Chondrocyte (in vitro differentiated cells): ENCODE data around the gene SPACA4. TPM values are rescaled to one million over a fixed set of nuclear protein-coding genes. Genes with fewer than 3 reads are reported as not detected.

Experiments
- DNase-seq: peaks from one replicate; pipeline ENCODE4 v3.0.0; 2021; ENCODE audit warnings: mixed read lengths, low spot score
- H3K27ac Mint-ChIP-seq: one replicate; pipeline ENCODE4 v1.8.0; 2021; ENCODE audit warnings: mild to moderate bottlenecking, moderate library complexity, mixed read lengths; ENCODE audit not compliant: unreplicated experiment
- H3K27me3 Mint-ChIP-seq: 2 replicates; pipeline ENCODE4 v1.8.0; 2021; ENCODE audit warnings: low read depth, mixed read lengths
- H3K36me3 Mint-ChIP-seq: 2 replicates; pipeline ENCODE4 v1.8.0; 2021; ENCODE audit warnings: low read depth, mixed read lengths
- H3K4me1 Mint-ChIP-seq: 2 replicates; pipeline ENCODE4 v1.8.0; 2021; ENCODE audit warnings: low read depth, mild to moderate bottlenecking, mixed read lengths
- H3K4me3 Mint-ChIP-seq: one replicate; pipeline ENCODE4 v1.8.0; 2021; ENCODE audit warnings: mild to moderate bottlenecking, moderate library complexity, mixed read lengths; ENCODE audit not compliant: unreplicated experiment
- H3K9me3 Mint-ChIP-seq: 2 replicates; pipeline ENCODE4 v1.8.0; 2021; ENCODE audit warnings: low read depth, mixed read lengths
- CTCF ChIP-seq: fragments of 200-600 bp; sonication (generic); IDR thresholded peaks from 2 replicates; pipeline ENCODE4 v1.5.0; 2021; ENCODE audit warnings: antibody characterized with exemption, mild to moderate bottlenecking, moderate library complexity
- long read RNA-seq: library from polyadenylated mRNA; stranded (forward); transcript quantifications from one replicate; pipeline ENCODE4 v2.0.0, GENCODE V29; 2021
- total RNA-seq: library from RNA; stranded (reverse); gene quantifications from 3 replicates; pipeline ENCODE4 v1.2.1, GENCODE V29; 2021

SPACA4 gene
- not detected in 3 replicates for total RNA-seq
- long read RNA-seq = 0 reads

GRCh38 chr19:48606463-48607358 is at the start of gene SPACA4:
TSS of gene SPACA4 (plus strand) at chr19:48606742. CDS start at chr19:48606979, 237 bp downstream.
- Mint-ChIP-seq H3K36me3 (no peaks in the 10 kb centered on the region), H3K27ac (no peak within 1 kb of the TSS), H3K4me1 (no peaks in the 10 kb centered on the region), H3K9me3 (no peaks in the 10 kb centered on the region), H3K4me3 (no peak within 1 kb of the TSS), H3K27me3 (no peaks in the 10 kb centered on the region)
- no peak for DNase-seq
- no peak for TF ChIP-seq CTCF

- H3K9me3 Mint-ChIP-seq = no peaks in the 10 kb centered on the region
- H3K4me1 Mint-ChIP-seq = peaks cover 11% of the 10 kb centered on the region
- no peak overlapping the region for H3K27ac Mint-ChIP-seq
- no peaks in the 10 kb centered on the region for H3K27me3 Mint-ChIP-seq
- TF ChIP-seq CTCF = no peak
- no peak overlapping the region for H3K4me3 Mint-ChIP-seq
- no peak for DNase-seq
- no peaks in the 10 kb centered on the region for H3K36me3 Mint-ChIP-seq
Measured at GRCh38 chr19:48556825-48557224, 49.7 kb upstream of the SPACA4 start.

GRCh38 chr19:48558018-48558684 is 48.4 kb upstream of the SPACA4 start:
- Mint-ChIP-seq H3K27ac (no peak overlapping the region), H3K4me3 (no peak overlapping the region), H3K27me3 (no peaks in the 10 kb centered on the region), H3K9me3 (no peaks in the 10 kb centered on the region), H3K4me1 (peaks cover 12% of the 10 kb centered on the region), H3K36me3 (no peaks in the 10 kb centered on the region)
- no peak for TF ChIP-seq CTCF
- DNase-seq = no peak

GRCh38 chr19:48560095-48560530 is 46.4 kb upstream of the SPACA4 start:
- Mint-ChIP-seq H3K9me3 (no peaks in the 10 kb centered on the region), H3K36me3 (no peaks in the 10 kb centered on the region), H3K4me1 (peaks cover 10% of the 10 kb centered on the region), H3K4me3 (no peak overlapping the region), H3K27ac (no peak overlapping the region), H3K27me3 (no peaks in the 10 kb centered on the region)
- DNase-seq = no peak
- peak; percentile 28 for TF ChIP-seq CTCF

GRCh38 chr19:48561412-48561811 is 45.1 kb upstream of the SPACA4 start:
- no peak overlapping the region for H3K27ac Mint-ChIP-seq
- no peak overlapping the region for H3K4me3 Mint-ChIP-seq
- H3K4me1 Mint-ChIP-seq = peaks cover 7% of the 10 kb centered on the region
- TF ChIP-seq CTCF = no peak
- DNase-seq = no peak
- no peaks in the 10 kb centered on the region for H3K27me3 Mint-ChIP-seq
- no peaks in the 10 kb centered on the region for H3K36me3 Mint-ChIP-seq
- no peaks in the 10 kb centered on the region for H3K9me3 Mint-ChIP-seq
